GM04503 (cell line): ENCODE results near the gene CD300A.
"Not testable (repeated sequence)": the region's sequence is repeated elsewhere in the genome, so short reads cannot be mapped to it uniquely, and the experiment has no call there.

Source experiments
- DNase-seq: peaks from one replicate; pipeline ENCODE4 v3.0.0-alpha.2; 2012; ENCODE audit warnings: low read depth

CD300A gene

DNA sequence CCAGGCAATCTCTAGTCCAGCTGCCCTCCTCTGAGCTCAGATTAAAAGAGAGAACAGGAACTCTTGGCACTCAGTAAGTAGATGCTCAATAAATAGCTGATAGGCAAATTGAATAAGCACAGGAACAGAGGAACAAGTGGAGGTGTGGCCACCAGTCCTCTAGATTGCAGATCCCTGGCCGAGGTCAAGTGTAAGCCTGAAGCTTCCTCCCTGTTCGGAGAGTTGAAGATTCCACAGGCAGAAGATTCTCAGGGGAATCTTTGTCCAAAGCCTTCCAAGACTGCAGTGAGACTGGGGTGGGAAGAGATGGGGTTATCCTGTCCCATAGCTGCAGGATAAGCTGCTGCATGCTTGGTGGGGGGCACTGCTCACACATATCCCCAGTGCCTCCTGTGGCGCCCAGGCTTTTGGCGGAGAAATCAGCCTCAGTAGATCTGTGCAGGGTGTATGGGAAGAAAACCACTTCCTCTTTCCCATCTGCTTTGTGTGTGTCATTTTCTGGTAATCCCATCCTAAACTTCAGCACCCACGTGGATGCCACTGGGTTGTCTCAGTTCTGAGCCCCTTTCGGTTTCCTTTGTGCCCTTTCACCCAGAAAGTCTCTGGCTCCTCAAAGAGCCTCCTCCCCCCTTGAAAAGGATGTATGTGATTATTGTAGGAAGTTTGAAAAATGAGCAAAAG lies 12.1 kb downstream of the CD300A start:
- no peak for DNase-seq

DNA sequence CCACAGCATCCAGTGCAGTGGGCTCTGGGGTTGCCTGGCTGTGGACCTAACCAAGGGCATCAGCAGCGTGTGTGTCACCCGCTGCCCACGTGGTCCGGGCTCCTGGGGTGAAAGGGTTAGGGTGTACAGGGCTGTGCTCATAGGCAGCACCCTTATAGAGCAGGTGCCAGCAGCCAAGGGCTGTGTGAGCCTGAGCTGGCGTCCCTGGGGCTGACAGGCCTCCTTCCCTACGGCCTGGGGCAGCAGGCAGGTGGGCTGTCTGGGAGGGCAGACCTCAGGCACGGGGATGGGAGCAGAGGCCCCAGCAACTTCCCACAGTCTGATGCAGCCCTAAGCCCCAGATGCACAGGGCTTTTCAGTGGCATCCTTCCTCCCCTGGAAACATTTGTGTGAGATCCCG lies 13.9 kb downstream of the CD300A start:
- no peak for DNase-seq

- DNase-seq = no peak
These were observed 15.2 kb downstream of the CD300A start for GRCh38 chr17:74481621-74482020.

DNA sequence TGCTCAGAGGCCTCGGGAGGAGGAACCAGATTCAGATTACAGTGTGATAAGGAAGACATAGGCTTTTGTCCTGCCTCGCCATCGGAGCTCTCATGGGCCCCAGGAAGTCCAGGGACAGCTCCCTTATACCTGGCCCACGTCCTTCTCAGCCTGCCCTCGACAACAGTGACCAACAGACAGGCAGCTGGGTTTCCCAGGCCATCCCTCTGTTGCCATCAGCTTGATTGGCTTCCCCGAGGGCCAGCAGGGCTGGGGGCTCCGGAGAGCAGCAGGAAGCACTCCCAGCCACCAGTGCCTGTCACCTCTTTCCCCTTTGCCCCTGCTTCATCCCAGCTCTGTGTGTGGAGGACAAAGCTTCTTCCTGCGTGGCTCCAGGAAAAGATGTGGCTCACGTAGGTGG lies 17.6 kb downstream of the CD300A start:
- DNase-seq = no peak

GRCh38 chr17:74485022-74485743 lies 18.7 kb downstream of the CD300A start:
- DNase-seq = no peak

GRCh38 chr17:74485841-74486240 lies 19.4 kb downstream of the CD300A start:
- no peak for DNase-seq

DNA sequence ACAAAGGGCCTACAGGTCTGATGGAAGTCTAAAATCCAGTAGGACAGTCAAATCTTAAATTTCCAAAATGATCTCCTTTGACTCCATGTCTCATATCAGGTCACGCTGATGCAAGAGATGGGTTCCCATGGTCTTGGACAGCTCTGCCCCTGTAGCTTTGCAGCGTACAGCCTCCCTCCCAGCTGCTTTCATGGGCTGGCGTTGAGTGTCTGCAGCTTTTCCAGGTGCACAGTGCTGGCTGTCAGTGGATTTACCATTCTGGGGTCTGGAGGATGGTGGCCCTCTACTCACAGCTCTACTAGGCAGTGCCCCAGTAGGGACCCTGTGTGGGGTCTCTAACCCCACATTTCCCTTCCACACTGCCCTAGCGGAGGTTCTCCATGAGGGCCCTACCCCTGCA lies 21.8 kb downstream of the CD300A start:
- DNase-seq = not testable (repeated sequence)

- no peak for DNase-seq
These were observed 24.3 kb downstream of the CD300A start for GRCh38 chr17:74490716-74491115.

GRCh38 chr17:74491626-74492025 lies 25.2 kb downstream of the CD300A start:
- no peak for DNase-seq

GRCh38 chr17:74493331-74493833 lies 26.9 kb downstream of the CD300A start:
- DNase-seq = no peak

GRCh38 chr17:74497471-74497870 lies 31.0 kb downstream of the CD300A start:
- no peak for DNase-seq

GRCh38 chr17:74499992-74500391 lies 33.6 kb downstream of the CD300A start:
- no peak for DNase-seq

DNA sequence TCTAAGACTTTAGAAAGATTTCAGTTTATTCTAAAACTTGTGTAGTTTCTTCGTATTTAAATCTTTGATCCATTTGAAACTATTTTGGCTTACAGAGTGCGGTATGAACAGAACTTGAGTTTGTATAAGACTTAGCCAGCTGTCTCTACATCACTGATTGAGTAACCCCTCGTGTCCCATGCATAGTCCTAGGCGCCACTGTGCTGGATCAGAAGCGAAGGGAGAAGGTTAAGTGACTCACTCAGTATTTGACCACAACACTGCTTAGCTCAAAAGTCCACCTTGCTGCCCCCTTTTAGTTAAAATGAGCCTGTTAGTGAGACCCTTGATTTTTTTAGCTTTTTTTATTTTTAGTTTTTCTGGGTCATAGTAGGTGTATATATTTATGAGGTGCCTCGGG lies 36.4 kb downstream of the CD300A start:
- no peak for DNase-seq

GRCh38 chr17:74503949-74504348 lies 37.5 kb downstream of the CD300A start:
- not testable (repeated sequence) for DNase-seq

- no peak for DNase-seq
These were observed 41.7 kb downstream of the CD300A start for GRCh38 chr17:74508156-74508555.

- DNase-seq = no peak
These were observed 45.6 kb downstream of the CD300A start for GRCh38 chr17:74512036-74512435.

- DNase-seq = no peak
These were observed 46.2 kb downstream of the CD300A start for GRCh38 chr17:74512624-74513091.

DNA sequence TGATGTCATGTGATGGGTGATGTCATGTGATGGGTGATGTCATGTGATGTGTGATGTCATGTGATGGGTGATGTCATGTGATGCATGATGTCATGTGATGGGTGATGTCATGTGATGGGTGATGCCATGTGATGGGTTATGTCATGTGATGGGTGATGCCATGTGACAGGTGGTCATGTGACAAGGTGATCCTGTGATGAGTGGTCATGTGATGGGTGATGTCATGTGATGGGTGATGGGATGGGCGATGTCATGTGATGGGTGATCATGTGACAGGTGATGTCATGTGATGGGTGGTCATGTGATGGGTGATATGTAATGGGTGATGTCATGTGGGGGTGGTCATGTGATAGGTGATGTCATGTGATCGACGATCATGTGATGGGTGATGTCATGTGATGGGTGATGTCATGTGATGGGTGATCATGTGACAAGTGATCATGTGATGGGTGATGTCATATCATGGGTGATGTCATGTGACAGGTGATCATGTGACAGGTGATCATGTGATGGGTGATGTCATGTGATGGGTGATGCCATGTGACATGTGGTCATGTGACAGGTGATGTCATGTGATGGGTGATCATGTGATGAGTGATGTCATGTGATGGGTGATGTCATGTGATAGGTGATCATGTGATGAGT lies 47.7 kb downstream of the CD300A start:
- no peak for DNase-seq

DNA sequence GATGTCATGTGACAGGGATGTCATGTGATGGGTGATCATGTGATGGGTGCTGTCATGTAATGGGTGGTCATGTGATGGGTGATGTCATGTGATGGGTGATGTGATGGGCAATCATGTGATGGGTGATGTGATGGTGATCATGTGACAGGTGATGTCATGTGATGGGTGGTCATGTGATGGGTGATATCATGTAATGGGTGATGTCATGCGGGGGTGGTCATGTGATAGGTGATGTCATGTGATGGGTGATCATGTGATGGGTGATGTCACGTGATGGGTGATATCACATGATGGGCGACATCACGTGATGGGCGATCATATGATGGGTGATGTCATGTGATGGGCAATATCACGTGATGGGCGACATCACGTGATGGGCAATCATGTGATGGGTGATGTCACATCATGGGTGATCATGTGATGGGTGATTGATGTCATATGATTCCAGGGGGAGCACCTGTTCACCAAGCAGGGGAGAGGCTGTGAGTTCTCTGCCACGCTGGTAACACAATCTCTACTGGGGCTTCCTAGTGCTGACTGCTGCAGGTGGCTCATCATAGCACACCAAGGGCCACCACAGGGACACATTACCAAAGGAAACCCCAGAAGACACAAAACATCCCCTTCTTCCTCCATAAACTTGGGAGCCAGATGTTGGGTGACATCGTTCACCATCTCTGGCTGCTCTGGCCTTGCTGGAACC lies 48.3 kb downstream of the CD300A start:
- no peak for DNase-seq

- DNase-seq = no peak
These were observed 49.5 kb downstream of the CD300A start for GRCh38 chr17:74515941-74516340.

DNA sequence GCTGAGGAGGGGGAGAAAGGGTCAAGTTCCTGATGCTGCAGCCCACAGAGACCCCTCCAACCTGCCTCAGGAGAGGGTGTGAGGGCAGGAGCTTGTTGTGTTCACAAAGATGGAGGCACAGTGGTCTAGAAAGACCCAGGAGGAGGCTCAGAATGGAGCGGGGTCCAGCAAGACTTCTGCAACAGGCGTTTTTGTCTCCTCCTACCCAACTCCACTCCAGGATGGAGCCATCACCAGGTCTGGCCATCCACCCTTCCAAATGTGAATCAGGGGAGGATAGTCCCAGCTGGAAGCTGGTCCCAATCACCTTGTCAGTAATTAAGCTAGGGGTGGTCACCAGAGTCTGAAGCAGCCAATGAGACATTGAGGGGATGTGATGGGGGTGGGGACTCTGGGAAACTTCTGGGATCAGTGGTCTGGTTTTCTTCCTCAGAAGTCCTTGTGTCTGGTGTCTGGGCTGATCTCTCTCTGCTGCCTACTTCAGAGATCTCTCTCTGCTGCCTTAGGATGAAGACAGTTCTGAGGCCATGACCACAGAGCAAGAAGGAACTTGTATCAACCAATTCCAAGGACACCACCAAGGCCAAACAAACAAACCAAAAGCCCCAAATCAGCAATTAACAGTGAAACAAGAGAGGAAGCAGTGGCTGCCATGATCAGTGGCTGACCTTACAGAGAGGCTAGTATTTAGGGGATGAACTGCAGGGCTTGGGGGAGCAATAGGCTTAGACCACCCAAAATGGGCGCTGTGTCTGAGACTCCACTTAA lies 50.3 kb downstream of the CD300A start:
- no peak for DNase-seq
